Measurements from ENCODE around the gene SPATA31C1. TPM values are rescaled to one million over a fixed set of nuclear protein-coding genes. Genes with fewer than 3 reads are reported as not detected.

The SPATA31C1 gene
- total and polyA plus RNA-seq, 2 of the 8 experiments (the other 6 are each of a cell fraction or from before 2014, with no cell fraction given) = 0.15 TPM; not detected in 1

DNA sequence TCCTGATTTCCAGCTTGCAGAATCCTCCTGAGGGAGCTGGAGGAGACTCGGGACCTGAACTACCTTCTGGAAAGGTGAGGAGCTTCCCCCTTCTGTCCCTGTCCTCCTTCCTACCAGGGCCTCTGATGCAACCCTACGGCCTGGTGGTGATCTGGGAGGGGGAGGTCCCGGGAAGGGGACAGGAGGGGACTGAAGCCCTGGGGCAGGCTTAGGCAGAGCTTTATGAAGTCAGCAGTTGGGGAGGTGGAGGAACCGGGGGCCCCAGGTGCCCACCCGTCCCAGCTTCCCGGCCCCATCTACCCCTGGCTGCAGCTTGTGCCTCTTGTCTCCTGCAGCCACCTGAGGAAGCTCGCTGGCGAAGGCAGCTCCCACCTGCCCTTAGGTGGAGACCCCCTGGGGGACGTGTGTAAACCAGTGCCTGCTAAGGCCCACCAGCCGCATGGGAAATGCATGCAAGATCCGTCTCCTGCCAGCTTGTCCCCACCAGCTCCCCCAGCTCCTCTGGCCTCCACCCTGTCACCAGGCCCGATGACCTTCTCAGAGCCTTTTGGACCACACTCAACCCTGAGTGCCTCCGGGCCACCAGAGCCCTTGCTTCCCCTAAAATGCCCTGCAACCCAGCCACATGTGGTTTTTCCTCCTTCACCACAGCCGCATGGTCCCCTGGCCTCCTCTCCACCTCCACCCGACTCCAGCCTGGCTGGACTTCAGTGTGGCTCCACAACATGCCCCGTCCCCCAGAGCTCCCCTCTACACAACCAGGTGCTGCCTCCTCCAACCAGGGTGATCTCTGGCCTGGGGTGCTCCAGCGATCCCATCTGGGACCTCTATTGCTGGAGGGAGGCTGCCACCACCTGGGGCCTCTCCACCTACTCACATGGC is 32.9 kb upstream of the SPATA31C1 start:
- H3K36me3 ChIP-seq (ENCODE audit: control insufficient read depth in 2 of 4, insufficient read depth in 4 of 4, low read length in 3 of 4) = no peaks in the 10 kb centered on the region
- no peak overlapping the region for H3K4me2 ChIP-seq (ENCODE audit: insufficient read depth in 1 of 2, low read depth in 2 of 2, low read length in 2 of 2)
- no peak overlapping the region for H2BK120ac ChIP-seq (replicated peaks; ENCODE audit: low read depth, low read length)
- no peak overlapping the region; the same call in 1 of the 2 replicates for H2AK5ac ChIP-seq (ENCODE audit: low read depth, low read length)
- H3K4ac ChIP-seq (replicated peaks; ENCODE audit: insufficient read length, low read depth, low read length) = no peak overlapping the region
- no peaks in the 10 kb centered on the region for H3K79me1 ChIP-seq (ENCODE audit: low read depth, low read length)
- no peak overlapping the region for H3K9ac ChIP-seq (replicated peaks in 1 of 4; ENCODE audit: extremely low read depth in 1 of 4, low read depth in 3 of 4, low read length in 3 of 4)
- no peak overlapping the region for H4K91ac ChIP-seq (replicated peaks; ENCODE audit: insufficient read length, low read length)
- no peak overlapping the region for H3K14ac ChIP-seq (ENCODE audit: insufficient read length)
- H3K27ac ChIP-seq (ENCODE audit: low read depth, low read length) = no peak overlapping the region
- FAIRE-seq = no peak
- H3K18ac ChIP-seq (ENCODE audit: extremely low read depth, low read length) = no peak overlapping the region
- H3K4me3 ChIP-seq (ENCODE audit: extremely low read depth in 1 of 4, insufficient read depth in 2 of 4, low read depth in 3 of 4, low read length in 4 of 4) = no peak overlapping the region
- POLR2A ChIA-PET (ENCODE audit: partially characterized antibody) = interaction anchor here (1.0 kb wide), 1 partner anchor 22 kb away, joined by 3 read pairs; no protein-coding TSS in a partner anchor
- H3K56ac ChIP-seq (replicated peaks; ENCODE audit: insufficient read length, low read depth, low read length) = no peak overlapping the region
- H4K8ac ChIP-seq (ENCODE audit: extremely low read depth, insufficient read depth, low read length) = no peak overlapping the region
- peak overlapping the region; percentile 88; the same call in 1 of the 2 replicates for H2BK15ac ChIP-seq (ENCODE audit: low read length)
- no peak overlapping the region for H2BK20ac ChIP-seq (ENCODE audit: low read length)
- H3K9me3 ChIP-seq (ENCODE audit: insufficient read depth in 2 of 2, low read depth in 1 of 2, low read length in 1 of 2) = no peaks in the 10 kb centered on the region
- no peaks in the 10 kb centered on the region for H3K23me2 ChIP-seq (ENCODE audit: low read depth, low read length)
- H2AFZ ChIP-seq (ENCODE audit: low read length) = no peak overlapping the region
- no peaks in the 10 kb centered on the region for H3K79me2 ChIP-seq (ENCODE audit: control insufficient read depth in 1 of 2, insufficient read depth in 2 of 2, low read length in 2 of 2)
- H3K4me1 ChIP-seq (replicated peaks in 1 of 4; ENCODE audit: control insufficient read depth in 3 of 4, insufficient read depth in 4 of 4, low read length in 3 of 4) = peaks cover 0 to 12% (median 1%) of the 10 kb centered on the region in 4 experiments; a peak in 5 of 7 replicates
- no peaks in the 10 kb centered on the region for H4K20me1 ChIP-seq (replicated peaks in 1 of 2; ENCODE audit: control insufficient read depth in 1 of 2, insufficient read depth in 2 of 2, low read length in 2 of 2)
- no peak overlapping the region for H4K5ac ChIP-seq (ENCODE audit: insufficient read length, low read depth, low read length)
- no peak overlapping the region; the same call in 1 of the 2 replicates for H2BK5ac ChIP-seq (ENCODE audit: low read depth, low read length)
- no peak overlapping the region for H3K23ac ChIP-seq (ENCODE audit: insufficient read length)
- WGBS, 2 experiments (ENCODE audit: extremely low coverage in 1 of 2, insufficient coverage in 1 of 2, insufficient read length in 1 of 2, insufficient replicate concordance in 2 of 2, low coverage in 1 of 2, low lambda C conversion rate in 2 of 2, missing lambda C conversion rate in 1 of 2) = 89% methylated on average over 14 of the region's 17 CpGs; no CpG with 5 or more reads in 1 of the 2 experiments
- no peaks in the 10 kb centered on the region; a peak in 1 of 7 replicates for H3K27me3 ChIP-seq (replicated peaks in 1 of 4; ENCODE audit: control insufficient read depth in 3 of 4, extremely low read depth in 1 of 4, insufficient read depth in 3 of 4, low read length in 3 of 4)
- peak in 1 of 2 experiments; percentile 33 for DNase-seq (ENCODE audit: low read depth in 1 of 2, low spot score in 2 of 2)
- CTCF ChIA-PET (ENCODE audit: partially characterized antibody) = interaction anchor here (0.7 to 4.1 kb wide), 21 partner anchors 10 to 1007 kb away, joined by 3 to 30 read pairs (median 5); partner anchors contain the start of gene CTSL
- no peak overlapping the region for H2BK12ac ChIP-seq (ENCODE audit: low read depth, low read length)
- TF ChIP-seq RAD21 (IDR thresholded peaks at IDR 0.05 in 1 of 2, conservative IDR thresholded peaks at IDR 0.05 in 1 of 2; ENCODE audit: low read depth in 2 of 2, low read length in 2 of 2) (no peak), TAF7 (optimal IDR thresholded peaks at IDR 0.05; ENCODE audit: borderline replicate concordance, low read depth, low read length) (no peak), PHF8 (conservative IDR thresholded peaks at IDR 0.05; ENCODE audit: low read depth, low read length) (no peak), CREB1 (IDR thresholded peaks at IDR 0.05) (no peak), SAP30 (IDR thresholded peaks at IDR 0.05; ENCODE audit: insufficient read depth, insufficient replicate concordance, low read length) (no peak), RFX5 (IDR thresholded peaks at IDR 0.05; ENCODE audit: borderline replicate concordance, low read depth, low read length) (no peak)
- TF ChIP-seq, protein P1, sequence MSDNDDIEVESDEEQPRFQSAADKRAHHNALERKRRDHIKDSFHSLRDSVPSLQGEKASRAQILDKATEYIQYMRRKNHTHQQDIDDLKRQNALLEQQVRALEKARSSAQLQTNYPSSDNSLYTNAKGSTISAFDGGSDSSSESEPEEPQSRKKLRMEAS (IDR thresholded peaks at IDR 0.05) = no peak
- TF ChIP-seq, protein P2, sequence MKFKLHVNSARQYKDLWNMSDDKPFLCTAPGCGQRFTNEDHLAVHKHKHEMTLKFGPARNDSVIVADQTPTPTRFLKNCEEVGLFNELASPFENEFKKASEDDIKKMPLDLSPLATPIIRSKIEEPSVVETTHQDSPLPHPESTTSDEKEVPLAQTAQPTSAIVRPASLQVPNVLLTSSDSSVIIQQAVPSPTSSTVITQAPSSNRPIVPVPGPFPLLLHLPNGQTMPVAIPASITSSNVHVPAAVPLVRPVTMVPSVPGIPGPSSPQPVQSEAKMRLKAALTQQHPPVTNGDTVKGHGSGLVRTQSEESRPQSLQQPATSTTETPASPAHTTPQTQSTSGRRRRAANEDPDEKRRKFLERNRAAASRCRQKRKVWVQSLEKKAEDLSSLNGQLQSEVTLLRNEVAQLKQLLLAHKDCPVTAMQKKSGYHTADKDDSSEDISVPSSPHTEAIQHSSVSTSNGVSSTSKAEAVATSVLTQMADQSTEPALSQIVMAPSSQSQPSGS (IDR thresholded peaks at IDR 0.05; ENCODE audit: low read length) = no peak
